GM12878 (cell line): Measurements from ENCODE around the gene CFLAR. TPM values are rescaled to one million over a fixed set of nuclear protein-coding genes. Genes with fewer than 3 reads are reported as not detected.
A peak's percentile ranks its signal among the peaks of the same experiment; 100 is the strongest.

Experiments
- ATAC-seq: fragments of 200-7000 bp; cut with Tn5 transposase; 3 replicates; pipeline ENCODE4 v1.9.1; 2020; ENCODE audit warnings: mild to moderate bottlenecking, moderate library complexity
- BruUV-seq: library from RNA; stranded (reverse); fragments of 400-500 nt; replicated peaks from 2 replicates; lab custom pipeline; 2021; lab: Mats Ljungman, UMichigan
- CTCF ChIA-PET: fragments of 300-600 bp; sonication (Branson Sonifier 250); formaldehyde crosslinking; extraction: SDS; loops from one replicate; lab custom pipeline; 2021; ENCODE audit warnings: inconsistent platforms; lab: Yijun Ruan, JAX
- POLR2A ChIA-PET: fragments of 350-600 bp; formaldehyde crosslinking; extraction: SDS; loops from one replicate; lab custom pipeline; 2021; ENCODE audit warnings: inconsistent platforms; lab: Charles Lee
- RAD21 ChIA-PET: fragments of 300-600 bp; sonication (Branson Sonifier 250); formaldehyde crosslinking; loops from one replicate; lab custom pipeline; 2023; ENCODE audit warnings: antibody characterized with exemption; ENCODE audit not compliant: unreplicated experiment; lab: Charles Lee
- SMC1A ChIA-PET: fragments of 300-600 bp; sonication (Branson Sonifier 250); formaldehyde crosslinking; loops from one replicate; lab custom pipeline; 2023; ENCODE audit not compliant: unreplicated experiment, uncharacterized antibody; lab: Charles Lee
- DNase-seq: peaks from one replicate; pipeline ENCODE4 v3.0.0-alpha.2; 2011; ENCODE audit warnings: low read depth, low spot score
- FAIRE-seq: peaks from 3 replicates; lab custom pipeline; 2011; peaks lifted over from hg19 to GRCh38; lab: Jason Lieb, UNC
- H2AFZ ChIP-seq: 2 replicates; pipeline ENCODE4 v1.6.0; 2011; ENCODE audit warnings: low read depth, low read length, control low read depth; ENCODE audit not compliant: control insufficient read depth
- H3K27ac ChIP-seq: 2 replicates; pipeline ENCODE4 v1.5.1; 2011; ENCODE audit warnings: control low read depth; ENCODE audit not compliant: control insufficient read depth, insufficient read depth
- H3K27me3 ChIP-seq, 2 experiments: replicated peaks in 1 of 2; 2 replicates each; pipeline versions ENCODE4 v1.6.0 to v1.6.1; 2011; ENCODE audit warnings: low read length in 1 of 2; ENCODE audit not compliant: control insufficient read depth in 2 of 2, insufficient read depth in 2 of 2
- H3K36me3 ChIP-seq, 2 experiments: 2 replicates each; pipeline ENCODE4 v1.5.1; 2011; ENCODE audit warnings: low read length in 1 of 2; ENCODE audit not compliant: control insufficient read depth in 2 of 2, insufficient read depth in 2 of 2
- H3K4me1 ChIP-seq: 2 replicates; pipeline ENCODE4 v1.6.1; 2011; ENCODE audit warnings: mild to moderate bottlenecking, low read length, moderate library complexity, mixed read lengths; ENCODE audit not compliant: control insufficient read depth, insufficient read depth
- H3K4me2 ChIP-seq: 2 replicates; pipeline ENCODE4 v1.6.0; 2011; ENCODE audit warnings: control low read depth; ENCODE audit not compliant: control insufficient read depth, insufficient read depth
- H3K4me3 ChIP-seq: fragments of 200-600 bp; sonication (generic); 2 replicates; pipeline ENCODE4 v1.5.1; 2016
- H3K79me2 ChIP-seq: 2 replicates; pipeline ENCODE4 v1.6.0; 2011; ENCODE audit warnings: low read length; ENCODE audit not compliant: control insufficient read depth, insufficient read depth
- H3K9ac ChIP-seq: 2 replicates; pipeline ENCODE4 v1.8.0; 2011; ENCODE audit warnings: low read length, control low read depth, mixed read lengths; ENCODE audit not compliant: control insufficient read depth, insufficient read depth
- H3K9me3 ChIP-seq: replicated peaks from 3 replicates; pipeline ENCODE4 v1.5.1; 2011; ENCODE audit warnings: mild to moderate bottlenecking, low read length; ENCODE audit not compliant: control insufficient read depth, insufficient read depth
- H4K20me1 ChIP-seq: 2 replicates; pipeline ENCODE4 v1.6.0; 2011; ENCODE audit not compliant: control insufficient read depth, insufficient read depth
- BCL11A ChIP-seq: IDR thresholded peaks from 2 replicates; pipeline ENCODE4 v1.6.1; 2011; ENCODE audit warnings: low read depth, low read length
- BHLHE40 ChIP-seq, 2 experiments: fragments of 450-650 bp in 1 of 2; IDR thresholded peaks; 2 replicates each; pipeline ENCODE4 v1.6.1; 2011 to 2017; ENCODE audit warnings: low read depth in 2 of 2, borderline replicate concordance in 1 of 2, improper control_type of control experiment in 1 of 2, low read length in 1 of 2, mild to moderate bottlenecking in 1 of 2
- EGR1 ChIP-seq, 2 experiments: IDR thresholded peaks; 1 replicate in 1 of 2; 2 replicates in 1 of 2; pipeline ENCODE4 v1.6.1; 2011 to 2012; ENCODE audit warnings: low read depth in 2 of 2, low read length in 2 of 2, borderline replicate concordance in 1 of 2, mild to moderate bottlenecking in 1 of 2, moderate library complexity in 1 of 2
- ESRRA ChIP-seq: IDR thresholded peaks from 2 replicates; pipeline ENCODE4 v1.6.1; 2012; ENCODE audit warnings: mild to moderate bottlenecking, low read length, improper control_type of control experiment
- HDGF ChIP-seq: fragments of 450-650 bp; IDR thresholded peaks from 2 replicates; pipeline ENCODE4 v1.6.1; 2016; ENCODE audit warnings: antibody characterized with exemption
- IKZF2 ChIP-seq, 2 experiments: fragments of 450-650 bp; IDR thresholded peaks; 2 replicates each; pipeline ENCODE4 v1.6.1; 2017; ENCODE audit warnings: mild to moderate bottlenecking in 2 of 2, moderate library complexity in 2 of 2
- NBN ChIP-seq: fragments of 450-650 bp; IDR thresholded peaks from 2 replicates; pipeline ENCODE4 v1.6.1; 2016
- NR2F1 ChIP-seq: fragments of 450-650 bp; conservative IDR thresholded peaks from 2 replicates; pipeline ENCODE4 v1.6.1; 2017; ENCODE audit warnings: mild to moderate bottlenecking
- SP1 ChIP-seq: IDR thresholded peaks from one replicate; pipeline ENCODE4 v1.6.1; 2011; ENCODE audit warnings: low read depth, low read length
- ZBED1 ChIP-seq: IDR thresholded peaks from 2 replicates; pipeline ENCODE4 v1.6.1; 2016; ENCODE audit warnings: borderline replicate concordance
- ZNF207 ChIP-seq: fragments of 450-650 bp; IDR thresholded peaks from 2 replicates; pipeline ENCODE4 v1.6.1; 2014; ENCODE audit warnings: antibody characterized with exemption, mild to moderate bottlenecking, borderline replicate concordance
- WGBS: methylation state at CpG from one replicate; pipeline ENCODE4 v1.1.6; 2016; ENCODE audit warnings: low lambda C conversion rate; ENCODE audit not compliant: insufficient replicate concordance, insufficient coverage; ENCODE audit errors: missing lambda C conversion rate; 5-methylcytosine and 5-hydroxymethylcytosine counted together
- in situ Hi-C: fragments of 300-500 bp; cut with MboI; formaldehyde crosslinking; loops from 9 replicates; pipeline ENCODE4 v1.14.3; 2018; ENCODE audit warnings: mixed read lengths
- intact Hi-C: fragments of 100-400 bp; cut with micrococcal nuclease; formaldehyde crosslinking; loops from one replicate; pipeline ENCODE4 v1.14.2; 2022; ENCODE audit not compliant: unreplicated experiment
- polyA plus RNA-seq, 11 experiments: library from polyadenylated mRNA; depleted of rRNA in 4 of 11; unstranded in 6 of 11; stranded (reverse) in 5 of 11; fragments of >200 nt; fragmentation: Nextera tagmentation in 4 of 11; fragmentation: Illumina TruSeq in 1 of 11; extraction: Ambion mirVana in 4 of 11; extraction: Trizol in 1 of 11; gene quantifications; 1 replicate in 1 of 11; 2 replicates in 10 of 11; pipeline versions ENCODE4 v1.2.1 to v1.2.3, GENCODE V29; 2011 to 2016; ENCODE audit warnings: inconsistent platforms in 2 of 11, missing spikeins in 2 of 11, low read depth in 1 of 11
- total RNA-seq, 4 experiments: library from RNA; depleted of rRNA in 3 of 4; stranded (reverse); fragments of >200 nt in 3 of 4; fragmentation: Illumina TruSeq in 1 of 4; extraction: Trizol in 1 of 4; gene quantifications; 2 replicates each; pipeline versions ENCODE4 v1.2.1 to v1.2.3, GENCODE V29; 2013 to 2021
- TF ChIP-seq, protein P1 (sequence below): fragments of 450-650 bp; IDR thresholded peaks from 2 replicates; pipeline ENCODE4 v1.6.1; 2016; ENCODE audit warnings: mild to moderate bottlenecking
- TF ChIP-seq, protein P2 (sequence below): fragments of 450-650 bp; IDR thresholded peaks from 2 replicates; pipeline ENCODE4 v1.6.1; 2017; ENCODE audit warnings: mild to moderate bottlenecking, low read depth, inconsistent platforms; ENCODE audit not compliant: poor library complexity, severe bottlenecking
- TF ChIP-seq, protein P3 (sequence below): fragments of 450-650 bp; formaldehyde crosslinking; IDR thresholded peaks from 2 replicates; pipeline ENCODE4 v1.4.0; 2020; ENCODE audit warnings: mild to moderate bottlenecking, moderate library complexity

Gene CFLAR
- total and polyA plus RNA-seq, 10 of the 15 experiments (the other 5 are each of a cell fraction or from before 2014, with no cell fraction given): 80.6 to 181 (median 101) TPM

DNA sequence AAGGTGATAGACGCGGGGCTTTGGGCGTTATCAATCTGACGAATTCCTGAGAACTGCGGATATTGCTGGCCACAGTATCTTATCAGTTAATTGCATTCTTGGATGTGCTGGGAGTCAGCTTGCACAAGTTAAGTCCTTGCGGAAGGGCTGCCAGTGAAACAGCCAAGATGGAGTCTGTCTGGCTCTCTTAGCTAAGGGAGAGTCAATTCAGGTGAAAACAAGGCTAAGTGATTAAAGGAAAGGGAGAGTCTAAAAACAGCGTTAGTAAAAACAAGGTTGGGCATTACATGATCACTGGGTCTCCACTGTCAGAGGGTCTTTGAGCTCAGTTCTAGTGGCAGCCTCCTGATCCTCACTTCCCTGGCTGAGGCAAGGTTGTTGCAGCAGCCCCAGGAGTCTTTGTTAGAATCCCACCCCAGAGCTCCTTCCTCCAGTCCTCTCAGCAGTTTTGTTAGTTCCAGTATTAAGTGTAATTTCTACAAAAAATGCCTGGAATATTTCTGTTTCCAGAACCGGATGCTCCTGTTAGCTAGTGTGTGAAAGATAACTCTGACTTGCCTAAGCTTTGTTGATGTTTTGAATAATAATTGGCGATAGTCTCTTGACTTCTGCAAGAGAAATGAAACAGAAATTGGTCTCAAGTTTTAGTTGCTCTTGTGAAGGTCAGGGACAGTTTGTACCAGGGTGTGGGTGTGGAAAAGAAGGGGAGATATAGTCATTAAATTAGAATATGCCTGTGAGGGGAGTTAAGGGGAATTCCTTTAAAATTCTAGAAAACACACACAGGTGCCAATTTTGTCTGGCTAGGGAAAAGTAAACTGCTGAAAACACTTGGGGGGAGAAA, 10.6 kb downstream of the CFLAR start:
- peak overlapping the region; percentile 99 for H3K27ac ChIP-seq
- no peaks in the 10 kb centered on the region for H4K20me1 ChIP-seq
- intact Hi-C loops: loop anchor here (2.0 kb wide), 2 partner anchors 56 to 106 kb away; partner anchors contain the start of gene HYCC2
- ChIA-PET RAD21 (interaction anchor here (0.9 to 1.4 kb wide), 6 partner anchors 9 to 313 kb away, joined by 3 to 8 read pairs (median 3); partner anchors contain the start of gene CLK1), CTCF (interaction anchor here (0.8 to 1.8 kb wide), 7 partner anchors 9 to 164 kb away, joined by 3 to 24 read pairs (median 5); partner anchors contain the start of genes CASP10 and CFLAR), SMC1A (interaction anchor here (0.8 to 1.5 kb wide), 8 partner anchors 19 to 238 kb away, joined by 3 to 12 read pairs (median 4); partner anchors contain the start of genes NDUFB3, NIF3L1 and PPIL3), POLR2A (interaction anchor here (0.7 to 1.8 kb wide), 8 partner anchors 25 to 263 kb away, joined by 3 to 9 read pairs (median 4); partner anchors contain the start of genes CLK1 and ORC2)
- in situ Hi-C loops: no loop called here
- WGBS: 0% methylated on average over 9 of the region's 9 CpGs
- no peak overlapping the region for H2AFZ ChIP-seq
- H3K27me3 ChIP-seq: no peaks in the 10 kb centered on the region
- BruUV-seq: no TSS peak
- H3K36me3 ChIP-seq: peaks cover 0 to 8% of the 10 kb centered on the region in 2 experiments; a peak in 3 of 4 replicates
- DNase-seq (no peak), ATAC-seq (peak; percentile 23), FAIRE-seq (no peak)
- H3K9me3 ChIP-seq: no peaks in the 10 kb centered on the region
- H3K9ac ChIP-seq: peak overlapping the region; percentile 90
- H3K79me2 ChIP-seq: peaks cover 97% of the 10 kb centered on the region
- peak overlapping the region; percentile 82 for H3K4me3 ChIP-seq
- peaks cover 47% of the 10 kb centered on the region for H3K4me1 ChIP-seq
- peak overlapping the region; percentile 94 for H3K4me2 ChIP-seq
- peak; percentile 72 to 76 for TF ChIP-seq IKZF2 (IDR thresholded peaks at IDR 0.05)
- TF ChIP-seq EGR1 (IDR thresholded peaks at IDR 0.05; ENCODE audit: borderline replicate concordance in 1 of 2, low read depth in 2 of 2, low read length in 2 of 2): no peak
- TF ChIP-seq, protein P1, sequence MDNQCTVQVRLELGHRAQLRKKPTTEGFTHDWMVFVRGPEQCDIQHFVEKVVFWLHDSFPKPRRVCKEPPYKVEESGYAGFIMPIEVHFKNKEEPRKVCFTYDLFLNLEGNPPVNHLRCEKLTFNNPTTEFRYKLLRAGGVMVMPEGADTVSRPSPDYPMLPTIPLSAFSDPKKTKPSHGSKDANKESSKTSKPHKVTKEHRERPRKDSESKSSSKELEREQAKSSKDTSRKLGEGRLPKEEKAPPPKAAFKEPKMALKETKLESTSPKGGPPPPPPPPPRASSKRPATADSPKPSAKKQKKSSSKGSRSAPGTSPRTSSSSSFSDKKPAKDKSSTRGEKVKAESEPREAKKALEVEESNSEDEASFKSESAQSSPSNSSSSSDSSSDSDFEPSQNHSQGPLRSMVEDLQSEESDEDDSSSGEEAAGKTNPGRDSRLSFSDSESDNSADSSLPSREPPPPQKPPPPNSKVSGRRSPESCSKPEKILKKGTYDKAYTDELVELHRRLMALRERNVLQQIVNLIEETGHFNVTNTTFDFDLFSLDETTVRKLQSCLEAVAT: peak; percentile 81; the same call in 1 of the 2 replicates
- no peak for TF ChIP-seq HDGF
- TF ChIP-seq BHLHE40 (IDR thresholded peaks at IDR 0.05; ENCODE audit: borderline replicate concordance in 1 of 2, low read depth in 2 of 2, low read length in 1 of 2): peak in 1 of 2 experiments; percentile 31; a peak in 1 of 4 replicates
- no peak for TF ChIP-seq NBN
- no peak for TF ChIP-seq ZNF207
- no peak for TF ChIP-seq SP1
- TF ChIP-seq, protein P2, sequence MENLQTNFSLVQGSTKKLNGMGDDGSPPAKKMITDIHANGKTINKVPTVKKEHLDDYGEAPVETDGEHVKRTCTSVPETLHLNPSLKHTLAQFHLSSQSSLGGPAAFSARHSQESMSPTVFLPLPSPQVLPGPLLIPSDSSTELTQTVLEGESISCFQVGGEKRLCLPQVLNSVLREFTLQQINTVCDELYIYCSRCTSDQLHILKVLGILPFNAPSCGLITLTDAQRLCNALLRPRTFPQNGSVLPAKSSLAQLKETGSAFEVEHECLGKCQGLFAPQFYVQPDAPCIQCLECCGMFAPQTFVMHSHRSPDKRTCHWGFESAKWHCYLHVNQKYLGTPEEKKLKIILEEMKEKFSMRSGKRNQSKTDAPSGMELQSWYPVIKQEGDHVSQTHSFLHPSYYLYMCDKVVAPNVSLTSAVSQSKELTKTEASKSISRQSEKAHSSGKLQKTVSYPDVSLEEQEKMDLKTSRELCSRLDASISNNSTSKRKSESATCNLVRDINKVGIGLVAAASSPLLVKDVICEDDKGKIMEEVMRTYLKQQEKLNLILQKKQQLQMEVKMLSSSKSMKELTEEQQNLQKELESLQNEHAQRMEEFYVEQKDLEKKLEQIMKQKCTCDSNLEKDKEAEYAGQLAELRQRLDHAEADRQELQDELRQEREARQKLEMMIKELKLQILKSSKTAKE: peak; percentile 82
- TF ChIP-seq BCL11A: peak; percentile 36; the same call in 1 of the 2 replicates
- TF ChIP-seq ESRRA: peak; percentile 93; the same call in 1 of the 2 replicates
- TF ChIP-seq, protein P3, sequence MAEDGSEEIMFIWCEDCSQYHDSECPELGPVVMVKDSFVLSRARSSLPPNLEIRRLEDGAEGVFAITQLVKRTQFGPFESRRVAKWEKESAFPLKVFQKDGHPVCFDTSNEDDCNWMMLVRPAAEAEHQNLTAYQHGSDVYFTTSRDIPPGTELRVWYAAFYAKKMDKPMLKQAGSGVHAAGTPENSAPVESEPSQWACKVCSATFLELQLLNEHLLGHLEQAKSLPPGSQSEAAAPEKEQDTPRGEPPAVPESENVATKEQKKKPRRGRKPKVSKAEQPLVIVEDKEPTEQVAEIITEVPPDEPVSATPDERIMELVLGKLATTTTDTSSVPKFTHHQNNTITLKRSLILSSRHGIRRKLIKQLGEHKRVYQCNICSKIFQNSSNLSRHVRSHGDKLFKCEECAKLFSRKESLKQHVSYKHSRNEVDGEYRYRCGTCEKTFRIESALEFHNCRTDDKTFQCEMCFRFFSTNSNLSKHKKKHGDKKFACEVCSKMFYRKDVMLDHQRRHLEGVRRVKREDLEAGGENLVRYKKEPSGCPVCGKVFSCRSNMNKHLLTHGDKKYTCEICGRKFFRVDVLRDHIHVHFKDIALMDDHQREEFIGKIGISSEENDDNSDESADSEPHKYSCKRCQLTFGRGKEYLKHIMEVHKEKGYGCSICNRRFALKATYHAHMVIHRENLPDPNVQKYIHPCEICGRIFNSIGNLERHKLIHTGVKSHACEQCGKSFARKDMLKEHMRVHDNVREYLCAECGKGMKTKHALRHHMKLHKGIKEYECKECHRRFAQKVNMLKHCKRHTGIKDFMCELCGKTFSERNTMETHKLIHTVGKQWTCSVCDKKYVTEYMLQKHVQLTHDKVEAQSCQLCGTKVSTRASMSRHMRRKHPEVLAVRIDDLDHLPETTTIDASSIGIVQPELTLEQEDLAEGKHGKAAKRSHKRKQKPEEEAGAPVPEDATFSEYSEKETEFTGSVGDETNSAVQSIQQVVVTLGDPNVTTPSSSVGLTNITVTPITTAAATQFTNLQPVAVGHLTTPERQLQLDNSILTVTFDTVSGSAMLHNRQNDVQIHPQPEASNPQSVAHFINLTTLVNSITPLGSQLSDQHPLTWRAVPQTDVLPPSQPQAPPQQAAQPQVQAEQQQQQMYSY (CRISPR knock-in tag): peak; percentile 90
- no peak; the same call in 1 of the 2 replicates for TF ChIP-seq ZBED1
- peak; percentile 43; the same call in 1 of the 2 replicates for TF ChIP-seq NR2F1
